LNCAP (cell line): ENCODE data around the gene DDRGK1.

ENCODE experiments used
- CTCF ChIP-seq: fragments of 450-650 bp; IDR thresholded peaks from 2 replicates; pipeline ENCODE4 v1.5.1; 2017; ENCODE audit warnings: mild to moderate bottlenecking

The DDRGK1 gene

GRCh38 chr20:3193806-3194616 is 10.5 kb downstream of the DDRGK1 start:
- no peak for TF ChIP-seq CTCF

DNA sequence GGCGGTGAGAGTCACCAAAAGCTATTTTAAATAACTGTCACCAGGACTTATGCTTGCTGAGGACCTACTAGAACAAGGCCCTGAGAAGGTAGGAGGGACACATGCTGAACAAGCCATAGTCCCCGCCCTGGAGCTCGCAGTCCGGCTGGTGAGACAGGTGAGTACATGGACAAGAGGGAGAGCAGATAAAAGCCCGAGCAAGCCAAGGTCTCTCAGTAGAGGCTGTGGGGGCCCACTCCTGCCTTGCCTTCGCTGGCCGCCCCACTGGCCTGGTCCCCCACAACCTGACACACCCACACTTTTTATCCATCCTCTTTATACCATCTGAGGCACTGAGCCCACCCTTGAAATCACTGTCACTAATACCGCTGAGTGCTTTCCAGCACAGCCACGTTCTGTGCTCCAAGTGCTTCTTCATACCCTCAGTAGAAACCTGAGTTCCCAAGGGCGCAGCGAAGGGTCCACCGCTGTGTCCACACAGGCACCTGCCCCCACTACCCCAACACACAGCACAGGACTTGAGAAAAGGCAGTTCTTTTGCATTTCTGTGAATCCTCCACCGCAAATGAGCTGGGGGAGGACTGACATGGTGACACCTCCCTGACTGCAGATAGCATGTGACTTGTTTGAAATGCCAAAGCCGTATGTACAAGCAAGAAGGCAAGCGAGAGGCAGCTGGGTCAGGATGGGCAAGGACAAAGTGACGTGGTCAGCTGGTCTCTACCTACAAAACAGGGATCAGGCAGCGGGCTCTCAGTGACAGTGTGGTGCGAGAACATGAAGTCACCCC is 12.1 kb downstream of the DDRGK1 start:
- TF ChIP-seq CTCF, result no peak

- TF ChIP-seq CTCF, result no peak
Observed at GRCh38 chr20:3190681-3191111, 13.8 kb downstream of the DDRGK1 start.

- TF ChIP-seq CTCF, result no peak
Observed at GRCh38 chr20:3189561-3190131, 14.8 kb downstream of the DDRGK1 start.

DNA sequence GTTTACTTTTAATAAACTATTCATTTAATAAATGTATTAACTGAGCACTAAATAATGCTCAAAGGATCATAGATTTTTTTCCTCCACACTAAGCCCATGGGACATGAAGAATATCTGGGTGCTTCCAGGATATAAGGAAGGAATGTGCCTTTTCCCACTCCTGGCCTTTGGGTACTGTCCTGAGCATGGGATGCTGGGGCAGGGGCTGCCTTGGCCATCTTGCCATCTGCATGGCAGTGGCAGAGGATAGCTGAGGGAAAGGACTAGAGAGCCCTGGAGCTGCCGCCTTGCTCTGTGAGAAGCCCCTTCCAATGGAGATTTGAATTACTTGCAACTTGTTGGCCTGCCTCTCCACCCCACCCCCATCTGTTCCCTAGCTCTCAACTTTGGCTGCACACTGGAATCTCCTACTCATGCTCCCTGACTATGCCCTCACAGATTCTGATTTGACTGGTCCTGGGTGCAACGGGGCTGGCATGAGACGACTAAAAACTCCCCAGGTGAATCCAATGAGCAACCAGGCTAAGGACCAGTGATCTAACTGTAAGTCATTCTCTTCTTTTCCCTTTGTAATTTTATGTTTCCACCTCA is 15.6 kb downstream of the DDRGK1 start:
- TF ChIP-seq CTCF, result no peak

GRCh38 chr20:3183896-3184612 is 20.4 kb downstream of the DDRGK1 start:
- TF ChIP-seq CTCF, result no peak

DNA sequence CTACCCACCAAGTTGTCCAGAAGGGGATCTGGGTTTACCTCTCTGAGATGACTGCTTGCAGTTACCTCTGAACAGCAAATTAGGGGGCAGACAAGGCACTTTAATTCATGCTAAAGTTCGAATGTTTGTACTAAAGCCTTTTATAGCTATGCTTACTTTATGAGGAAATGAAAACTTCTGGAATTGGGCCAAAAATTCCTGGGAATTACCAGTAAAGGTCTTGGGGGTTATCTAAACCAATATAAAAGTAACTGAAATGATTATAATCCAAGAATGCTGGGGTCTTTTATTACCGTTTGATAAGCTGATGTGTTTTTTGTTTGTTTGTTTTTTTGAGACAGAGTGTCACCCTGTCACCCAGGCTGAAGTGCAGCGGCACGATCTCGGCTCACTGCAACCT is 23.2 kb downstream of the DDRGK1 start:
- no peak for TF ChIP-seq CTCF
